Liver (tissue), 9 donors: ENCODE measurements around the gene TRPC4AP. TPM values are rescaled to one million over a fixed set of nuclear protein-coding genes. Genes with fewer than 3 reads are reported as not detected.

Source experiments
- DNase-seq: peaks from one replicate; pipeline ENCODE4 v3.0.0-alpha.2; 2017; ENCODE audit warnings: low spot score
- H3K27ac ChIP-seq, 2 donors: one replicate each; pipeline ENCODE4 v1.7.0; 2013; ENCODE audit warnings: inconsistent platforms in 2 of 2, low read length in 2 of 2, control low read depth in 1 of 2, low read depth in 1 of 2, mild to moderate bottlenecking in 1 of 2
- H3K27me3 ChIP-seq, 4 donors: one replicate each; pipeline versions ENCODE4 v1.6.1 to v1.7.0; 2013; ENCODE audit warnings: low read length in 3 of 4, inconsistent platforms in 1 of 4, mild to moderate bottlenecking in 1 of 4, moderate library complexity in 1 of 4; ENCODE audit not compliant: control insufficient read depth in 4 of 4, insufficient read depth in 4 of 4
- H3K36me3 ChIP-seq, 4 donors: one replicate each; pipeline versions ENCODE4 v1.6.1 to v1.7.0; 2013; ENCODE audit warnings: low read length in 3 of 4, mild to moderate bottlenecking in 3 of 4, low read depth in 1 of 4, moderate library complexity in 1 of 4; ENCODE audit not compliant: control insufficient read depth in 4 of 4, insufficient read depth in 3 of 4
- H3K4me1 ChIP-seq, 4 donors: one replicate each; pipeline versions ENCODE4 v1.6.1 to v1.7.0; 2013; ENCODE audit warnings: low read length in 3 of 4, mild to moderate bottlenecking in 3 of 4, moderate library complexity in 1 of 4; ENCODE audit not compliant: control insufficient read depth in 4 of 4, insufficient read depth in 4 of 4
- H3K4me3 ChIP-seq, 3 donors: one replicate each; pipeline versions ENCODE4 v1.6.1 to v1.7.0; 2013; ENCODE audit warnings: low read length in 3 of 3, control low read depth in 1 of 3, low read depth in 1 of 3, mild to moderate bottlenecking in 1 of 3
- H3K9ac ChIP-seq, 2 donors: one replicate each; pipeline ENCODE4 v1.7.0; 2013; ENCODE audit warnings: low read length in 2 of 2, mild to moderate bottlenecking in 2 of 2, moderate library complexity in 2 of 2, control low read depth in 1 of 2, low read depth in 1 of 2
- H3K9me3 ChIP-seq, 4 donors: one replicate each; pipeline versions ENCODE4 v1.6.1 to v1.7.0; 2013; ENCODE audit warnings: low read length in 3 of 4; ENCODE audit not compliant: control insufficient read depth in 4 of 4
- ATF3 ChIP-seq: IDR thresholded peaks from 2 replicates; pipeline ENCODE4 v1.6.1; 2016; ENCODE audit warnings: antibody characterized with exemption
- CTCF ChIP-seq: fragments of 150-350 bp; IDR thresholded peaks from 2 replicates; pipeline ENCODE4 v1.5.1; 2017; ENCODE audit warnings: improper control_type of control experiment, low read depth, low read length; ENCODE audit not compliant: missing input control
- EGR1 ChIP-seq, 2 donors: IDR thresholded peaks; 2 replicates each; pipeline ENCODE4 v1.6.1; 2016 to 2018; ENCODE audit warnings: antibody characterized with exemption in 2 of 2, low read depth in 2 of 2
- FOXA1 ChIP-seq: IDR thresholded peaks from 2 replicates; pipeline ENCODE4 v1.6.1; 2016; ENCODE audit warnings: antibody characterized with exemption
- FOXA2 ChIP-seq: IDR thresholded peaks from 2 replicates; pipeline ENCODE4 v1.6.1; 2016; ENCODE audit warnings: antibody characterized with exemption
- GABPA ChIP-seq, 2 donors: IDR thresholded peaks in 1 of 2; conservative IDR thresholded peaks in 1 of 2; 2 replicates each; pipeline ENCODE4 v1.6.1; 2016; ENCODE audit warnings: antibody characterized with exemption in 2 of 2, mild to moderate bottlenecking in 1 of 2, moderate library complexity in 1 of 2
- HNF4A ChIP-seq, 2 donors: conservative IDR thresholded peaks; 2 replicates each; pipeline ENCODE4 v1.6.1; 2016; ENCODE audit warnings: antibody characterized with exemption in 2 of 2, mild to moderate bottlenecking in 2 of 2
- HNF4G ChIP-seq: IDR thresholded peaks from 2 replicates; pipeline ENCODE4 v1.6.1; 2016; ENCODE audit warnings: antibody characterized with exemption
- JUND ChIP-seq, 2 donors: IDR thresholded peaks; 2 replicates each; pipeline ENCODE4 v1.6.1; 2016; ENCODE audit warnings: antibody characterized with exemption in 2 of 2
- RAD21 ChIP-seq, 2 donors: IDR thresholded peaks; 2 replicates each; pipeline ENCODE4 v1.6.1; 2016; ENCODE audit warnings: antibody characterized with exemption in 2 of 2, mild to moderate bottlenecking in 2 of 2
- REST ChIP-seq: IDR thresholded peaks from 2 replicates; pipeline ENCODE4 v1.6.1; 2016; ENCODE audit warnings: antibody characterized with exemption, mild to moderate bottlenecking
- RXRA ChIP-seq, 2 donors: IDR thresholded peaks; 2 replicates each; pipeline ENCODE4 v1.6.1; 2017 to 2018; ENCODE audit warnings: antibody characterized with exemption in 2 of 2, mild to moderate bottlenecking in 1 of 2
- SP1 ChIP-seq: IDR thresholded peaks from 2 replicates; pipeline ENCODE4 v1.6.1; 2018; ENCODE audit warnings: antibody characterized with exemption, mild to moderate bottlenecking
- TAF1 ChIP-seq: conservative IDR thresholded peaks from 2 replicates; pipeline ENCODE4 v1.6.1; 2016; ENCODE audit warnings: antibody characterized with exemption, mild to moderate bottlenecking
- YY1 ChIP-seq: IDR thresholded peaks from 2 replicates; pipeline ENCODE4 v1.6.1; 2016; ENCODE audit warnings: antibody characterized with exemption, mild to moderate bottlenecking
- ZBTB33 ChIP-seq: IDR thresholded peaks from 2 replicates; pipeline ENCODE4 v1.6.1; 2016; ENCODE audit warnings: antibody characterized with exemption
- whole genome bisulfite sequencing: extraction: QIAGEN DNeasy Blood & Tissue Kit; methylation state at CpG from one replicate; pipeline ENCODE4 v1.1.7; 2013; 5-methylcytosine and 5-hydroxymethylcytosine counted together
- polyA plus RNA-seq, 2 donors: library from polyadenylated mRNA; stranded (reverse) in 1 of 2; unstranded in 1 of 2; fragments of 200-250 nt in 1 of 2; fragments of >200 nt in 1 of 2; fragmentation: Nextera tagmentation in 1 of 2; extraction: Ambion mirVana in 1 of 2; gene quantifications; one replicate each; pipeline versions ENCODE4 v1.2.1 to v1.2.3, GENCODE V29; 2013 to 2015
- total RNA-seq, 2 donors: library from RNA; depleted of rRNA; stranded (reverse); fragments of >200 nt; gene quantifications; one replicate each; pipeline ENCODE4 v1.2.3, GENCODE V29; 2014
- donor health status: healthy.
- donor health status: healthy.
- donor health status: healthy.
- donor health status: healthy.
- donor health status: healthy.

The TRPC4AP gene
- total and polyA plus RNA-seq, 4 donors = 26.3 to 57.2 (median 33.8) TPM

GRCh38 chr20:35027301-35027700 is 65.3 kb downstream of the TRPC4AP start:
- H3K4me3 ChIP-seq = no peak overlapping the region
- no peak overlapping the region for H3K9ac ChIP-seq
- H3K27ac ChIP-seq = no peak overlapping the region
- H3K9me3 ChIP-seq = no peaks in the 10 kb centered on the region
- peaks cover 1 to 37% (median 22%) of the 10 kb centered on the region in 4 donors for H3K36me3 ChIP-seq
- 89% methylated on average over 2 of the region's 2 CpGs for WGBS
- no peaks in the 10 kb centered on the region for H3K27me3 ChIP-seq
- H3K4me1 ChIP-seq = no peaks in the 10 kb centered on the region
- no peak for DNase-seq
- TF ChIP-seq JUND (IDR thresholded peaks at IDR 0.05) = no peak
- TF ChIP-seq ATF3 = no peak
- no peak for TF ChIP-seq YY1
- TF ChIP-seq FOXA1 = no peak
- no peak for TF ChIP-seq FOXA2

GRCh38 chr20:35025116-35025515 is 67.5 kb downstream of the TRPC4AP start:
- H3K27me3 ChIP-seq = no peaks in the 10 kb centered on the region
- no peak for DNase-seq
- TF ChIP-seq HNF4A (conservative IDR thresholded peaks at IDR 0.05) = no peak
- no peak for TF ChIP-seq RAD21 (IDR thresholded peaks at IDR 0.05)
- TF ChIP-seq HNF4G = no peak
- no peak for TF ChIP-seq ZBTB33
- no peak for TF ChIP-seq YY1
- TF ChIP-seq TAF1 = no peak
- no peak for TF ChIP-seq CTCF
- no peak for TF ChIP-seq GABPA (IDR thresholded peaks at IDR 0.05 in 1 of 2, conservative IDR thresholded peaks at IDR 0.05 in 1 of 2)
- TF ChIP-seq REST = no peak
- TF ChIP-seq EGR1 (IDR thresholded peaks at IDR 0.05; ENCODE audit: low read depth in 2 of 2) = no peak
- TF ChIP-seq SP1 = no peak
- TF ChIP-seq JUND (IDR thresholded peaks at IDR 0.05) = no peak
- no peak for TF ChIP-seq RXRA (IDR thresholded peaks at IDR 0.05)
- 90% methylated on average over 3 of the region's 3 CpGs for WGBS
- peaks cover 2 to 38% (median 23%) of the 10 kb centered on the region in 4 donors for H3K36me3 ChIP-seq
- H3K9ac ChIP-seq = no peak overlapping the region
- no peaks in the 10 kb centered on the region for H3K9me3 ChIP-seq
- H3K4me3 ChIP-seq = no peak overlapping the region
- H3K4me1 ChIP-seq = no peaks in the 10 kb centered on the region
- no peak overlapping the region for H3K27ac ChIP-seq
